Measurements from ENCODE around the gene CSF3R. TPM values are rescaled to one million over a fixed set of nuclear protein-coding genes. Genes with fewer than 3 reads are reported as not detected.

The CSF3R gene
- total RNA-seq, 1 donor: not detected

DNA sequence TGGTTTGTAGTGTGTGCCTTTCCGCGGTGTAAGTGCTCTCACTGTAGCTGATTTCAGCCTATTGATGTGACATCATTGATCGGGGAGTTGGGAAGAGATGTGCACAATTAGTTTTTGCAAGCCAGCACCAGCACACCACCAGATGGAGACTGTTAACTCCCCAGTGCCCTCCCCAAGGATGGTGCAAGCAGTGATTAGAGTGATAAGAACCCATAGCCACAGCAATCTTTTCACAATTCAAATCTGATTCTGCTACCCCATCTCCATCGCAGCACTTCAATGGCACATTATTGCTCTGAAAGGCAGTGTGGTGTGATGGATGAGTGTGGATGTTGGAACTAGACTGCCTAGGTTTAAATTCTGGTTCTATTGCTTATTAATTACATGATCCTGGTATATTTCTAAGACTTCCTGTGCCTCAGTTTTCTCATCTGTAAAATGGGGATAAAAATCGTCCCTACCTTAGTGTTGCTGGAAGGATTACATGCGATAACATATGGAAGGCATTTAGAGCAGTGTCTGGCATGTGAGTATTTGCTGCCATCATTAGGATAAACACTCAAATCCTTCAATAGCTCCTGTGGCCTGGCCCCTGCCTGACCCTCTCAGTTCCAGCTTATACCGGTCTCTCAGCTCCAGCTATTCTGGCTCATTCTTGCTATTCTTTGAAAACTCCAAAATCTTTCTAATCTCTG, 6.7 kb downstream of the CSF3R start:
- TF ChIP-seq, protein P1, sequence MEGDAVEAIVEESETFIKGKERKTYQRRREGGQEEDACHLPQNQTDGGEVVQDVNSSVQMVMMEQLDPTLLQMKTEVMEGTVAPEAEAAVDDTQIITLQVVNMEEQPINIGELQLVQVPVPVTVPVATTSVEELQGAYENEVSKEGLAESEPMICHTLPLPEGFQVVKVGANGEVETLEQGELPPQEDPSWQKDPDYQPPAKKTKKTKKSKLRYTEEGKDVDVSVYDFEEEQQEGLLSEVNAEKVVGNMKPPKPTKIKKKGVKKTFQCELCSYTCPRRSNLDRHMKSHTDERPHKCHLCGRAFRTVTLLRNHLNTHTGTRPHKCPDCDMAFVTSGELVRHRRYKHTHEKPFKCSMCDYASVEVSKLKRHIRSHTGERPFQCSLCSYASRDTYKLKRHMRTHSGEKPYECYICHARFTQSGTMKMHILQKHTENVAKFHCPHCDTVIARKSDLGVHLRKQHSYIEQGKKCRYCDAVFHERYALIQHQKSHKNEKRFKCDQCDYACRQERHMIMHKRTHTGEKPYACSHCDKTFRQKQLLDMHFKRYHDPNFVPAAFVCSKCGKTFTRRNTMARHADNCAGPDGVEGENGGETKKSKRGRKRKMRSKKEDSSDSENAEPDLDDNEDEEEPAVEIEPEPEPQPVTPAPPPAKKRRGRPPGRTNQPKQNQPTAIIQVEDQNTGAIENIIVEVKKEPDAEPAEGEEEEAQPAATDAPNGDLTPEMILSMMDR (IDR thresholded peaks at IDR 0.05; ENCODE audit: insufficient read depth, low read length): no peak
- H3K4me3 ChIP-seq (ENCODE audit: low read depth, low read length): no peak overlapping the region
- DNase-seq (ENCODE audit: low read depth): no peak

DNA sequence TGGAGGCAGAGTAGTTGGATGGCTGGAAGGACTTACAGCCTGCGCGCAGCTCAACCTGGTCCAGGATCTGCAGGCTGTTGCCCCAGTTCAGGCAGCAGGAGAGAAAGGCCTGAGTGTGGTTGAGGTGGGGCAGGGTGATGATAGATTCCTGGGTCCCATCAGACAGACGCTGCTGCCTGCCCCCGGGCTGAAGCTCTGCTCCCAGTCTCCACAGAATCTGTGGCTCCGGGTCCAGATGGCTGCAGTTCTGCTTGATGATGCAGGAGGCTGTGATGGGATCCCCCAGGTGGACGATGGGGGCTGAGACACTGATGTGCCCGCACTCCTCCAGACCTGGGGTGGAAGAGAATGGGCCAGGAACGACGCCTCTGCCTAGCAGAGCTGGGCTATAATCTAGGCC, 7.4 kb downstream of the CSF3R start:
- no peak overlapping the region for H3K4me3 ChIP-seq (ENCODE audit: low read depth, low read length)
- DNase-seq (ENCODE audit: low read depth): no peak
- TF ChIP-seq, protein P1 (IDR thresholded peaks at IDR 0.05; ENCODE audit: insufficient read depth, low read length): no peak

DNA sequence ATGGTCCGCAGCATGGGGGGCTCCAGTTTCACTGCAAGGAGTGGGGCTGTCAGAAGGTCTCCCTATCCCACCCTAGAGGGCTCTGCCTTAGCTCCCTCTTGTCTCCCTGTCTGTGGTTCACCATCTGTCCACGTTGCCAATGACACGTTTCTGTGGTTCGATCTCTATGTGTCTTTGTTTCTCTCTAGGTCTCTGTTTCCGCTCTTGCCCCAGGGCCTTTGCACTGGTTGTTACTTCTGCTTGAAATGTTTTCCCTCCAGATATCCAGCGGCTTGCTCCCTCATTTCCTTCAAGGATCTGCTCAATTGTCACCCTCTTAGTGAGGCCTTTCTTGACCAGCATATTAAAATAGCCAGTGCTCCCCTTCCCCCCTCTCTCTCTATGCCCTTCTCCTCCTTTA, 10.1 kb downstream of the CSF3R start:
- H3K4me3 ChIP-seq (ENCODE audit: low read depth, low read length): no peak overlapping the region
- TF ChIP-seq, protein P1 (IDR thresholded peaks at IDR 0.05; ENCODE audit: insufficient read depth, low read length): no peak
- no peak for DNase-seq (ENCODE audit: low read depth)

DNA sequence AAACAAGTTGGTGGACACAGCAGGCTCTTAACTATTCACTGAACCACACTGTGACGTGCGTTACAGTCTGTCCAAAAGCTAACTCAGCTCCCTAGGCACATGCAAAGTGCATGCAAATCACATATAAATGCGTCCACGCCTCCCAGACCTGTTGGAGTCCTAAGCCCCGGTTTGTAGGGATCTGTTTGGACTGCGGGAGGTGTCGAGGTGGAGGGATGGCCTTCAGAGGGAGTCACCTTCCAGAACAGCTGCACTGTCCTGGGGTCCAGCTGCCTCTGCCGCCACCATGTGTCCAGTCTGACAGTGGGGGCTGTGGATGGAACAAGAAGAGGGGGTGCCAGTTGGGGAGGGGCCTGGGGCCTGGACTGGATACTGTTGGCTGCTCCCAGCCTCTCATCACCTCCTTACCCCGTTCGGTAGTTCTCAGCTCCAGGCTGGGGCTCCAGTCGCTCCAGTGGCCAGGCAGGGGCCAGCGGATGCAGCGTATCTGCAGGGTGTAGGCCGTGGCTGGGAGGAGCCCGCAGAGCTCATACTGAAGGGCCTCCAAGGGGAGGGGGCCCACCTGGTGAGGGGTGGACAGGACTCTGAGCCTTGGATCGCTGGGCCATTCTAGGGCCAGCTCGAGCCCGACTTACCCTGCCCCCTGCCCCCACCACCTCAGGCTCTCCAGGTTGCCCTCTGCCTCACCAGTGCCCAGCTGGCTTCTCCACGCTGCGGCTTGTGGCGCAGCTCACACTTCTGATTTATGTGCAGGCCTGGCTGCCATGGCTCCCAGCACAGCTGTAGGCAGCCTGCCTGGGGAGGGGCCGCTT, 10.7 kb downstream of the CSF3R start:
- TF ChIP-seq, protein P1 (IDR thresholded peaks at IDR 0.05; ENCODE audit: insufficient read depth, low read length): no peak
- no peak for DNase-seq (ENCODE audit: low read depth)
- H3K4me3 ChIP-seq (ENCODE audit: low read depth, low read length): no peak overlapping the region

DNA sequence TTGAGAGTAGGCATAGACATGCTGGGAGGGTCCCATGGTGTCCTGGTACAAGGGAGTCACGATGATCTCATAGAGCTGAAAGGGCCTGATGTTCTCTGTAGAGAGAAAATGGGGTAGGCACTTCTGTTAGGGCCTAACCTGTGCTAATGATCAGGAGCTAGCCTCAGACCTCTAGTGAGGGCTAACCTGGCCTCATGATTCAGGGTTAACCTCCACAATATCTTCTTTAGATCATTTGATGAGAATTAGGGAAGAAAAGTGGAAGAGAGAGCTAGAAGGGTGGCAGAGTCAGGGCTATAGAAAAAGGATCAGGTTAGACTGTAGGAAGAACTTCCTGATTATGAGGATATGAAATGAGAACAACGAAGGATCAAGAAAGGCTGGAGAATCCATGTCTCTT, 13.6 kb downstream of the CSF3R start:
- TF ChIP-seq, protein P1 (IDR thresholded peaks at IDR 0.05; ENCODE audit: insufficient read depth, low read length): no peak
- no peak overlapping the region for H3K4me3 ChIP-seq (ENCODE audit: low read depth, low read length)
- DNase-seq (ENCODE audit: low read depth): no peak

DNA sequence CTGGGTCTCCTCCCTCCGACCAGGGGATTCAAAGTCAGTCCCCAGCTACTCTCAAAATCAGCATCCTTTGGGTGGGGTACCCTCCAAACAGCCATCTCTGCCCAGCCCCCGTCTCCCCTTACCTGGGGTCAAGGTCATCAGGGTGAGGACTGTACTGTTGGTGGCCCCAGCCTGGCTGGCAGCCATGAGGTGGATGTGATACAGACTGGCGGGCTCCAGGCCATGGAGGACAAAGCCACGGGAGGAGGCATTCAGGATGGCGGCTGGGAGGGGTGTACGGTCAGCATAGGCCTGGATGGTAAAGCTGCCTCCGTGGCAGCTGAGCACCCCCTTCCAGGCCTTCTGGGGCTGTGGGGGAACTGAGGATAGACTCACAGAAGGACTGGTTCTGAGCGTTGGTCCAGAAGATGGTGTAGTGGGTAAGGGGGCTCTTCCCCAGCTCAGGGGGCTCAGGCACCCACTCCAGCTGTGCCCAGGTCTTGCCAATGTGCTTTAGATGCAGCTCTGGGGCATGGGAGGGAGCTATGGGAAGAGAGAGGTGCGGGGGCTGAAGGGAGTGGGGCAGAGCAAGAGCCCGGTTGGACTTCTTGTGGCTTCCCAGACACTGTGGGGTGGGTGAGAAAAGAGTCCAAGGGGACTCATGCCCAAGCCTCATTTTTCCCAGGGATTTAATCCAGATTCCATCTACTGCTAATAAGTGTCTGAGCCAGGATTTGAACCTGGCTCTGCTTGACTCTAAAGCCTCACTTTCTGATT, 14.8 kb downstream of the CSF3R start:
- TF ChIP-seq, protein P1 (IDR thresholded peaks at IDR 0.05; ENCODE audit: insufficient read depth, low read length): no peak
- DNase-seq (ENCODE audit: low read depth): no peak
- no peak overlapping the region for H3K4me3 ChIP-seq (ENCODE audit: low read depth, low read length)

Measured in fibroblast of the aortic adventitia (primary cell).